HepG2 (cell line): Measurements from ENCODE around the gene SYNC. TPM values are rescaled to one million over a fixed set of nuclear protein-coding genes. Genes with fewer than 3 reads are reported as not detected.

Experiments
- ARID2 ChIP-seq: sonication (generic); formaldehyde crosslinking; IDR thresholded peaks from 2 replicates; pipeline ENCODE4 v1.8.1; 2022; ENCODE audit warnings: mild to moderate bottlenecking, missing genetic modification reagents, borderline replicate concordance
- ATM ChIP-seq: fragments of 450-650 bp; IDR thresholded peaks from 2 replicates; pipeline ENCODE4 v1.7.1; 2017; ENCODE audit warnings: mild to moderate bottlenecking, borderline replicate concordance
- CC2D1A ChIP-seq: sonication (generic); formaldehyde crosslinking; IDR thresholded peaks from 2 replicates; pipeline ENCODE4 v1.8.1; 2023; ENCODE audit warnings: mild to moderate bottlenecking, missing genetic modification reagents
- EEA1 ChIP-seq: sonication (generic); formaldehyde crosslinking; IDR thresholded peaks from 2 replicates; pipeline ENCODE4 v1.5.1; 2020; ENCODE audit warnings: mild to moderate bottlenecking, missing genetic modification reagents, borderline replicate concordance
- FLYWCH1 ChIP-seq: sonication (generic); formaldehyde crosslinking; IDR thresholded peaks from 2 replicates; pipeline ENCODE4 v1.8.1; 2023; ENCODE audit warnings: mild to moderate bottlenecking, missing genetic modification reagents
- JUN ChIP-seq: sonication (generic); formaldehyde crosslinking; IDR thresholded peaks from 2 replicates; pipeline ENCODE4 v1.4.0; 2020; ENCODE audit warnings: mild to moderate bottlenecking, missing genetic modification reagents
- KDM3A ChIP-seq: IDR thresholded peaks from 2 replicates; pipeline ENCODE4 v1.6.1; 2018; ENCODE audit warnings: low read depth, missing compliant biosample characterization
- KDM6A ChIP-seq: IDR thresholded peaks from 2 replicates; pipeline ENCODE4 v1.6.1; 2016; ENCODE audit warnings: low read depth
- MLLT10 ChIP-seq: sonication (generic); formaldehyde crosslinking; IDR thresholded peaks from 2 replicates; pipeline ENCODE4 v1.4.0; 2020; ENCODE audit warnings: missing genetic modification reagents
- NKX3-1 ChIP-seq: sonication (generic); formaldehyde crosslinking; IDR thresholded peaks from 2 replicates; pipeline ENCODE4 v1.5.0; 2020; ENCODE audit warnings: missing genetic modification reagents
- NR3C1 ChIP-seq: sonication (generic); formaldehyde crosslinking; IDR thresholded peaks from 2 replicates; pipeline ENCODE4 v1.4.0; 2020; ENCODE audit warnings: missing genetic modification reagents
- PAX8 ChIP-seq: sonication (generic); formaldehyde crosslinking; IDR thresholded peaks from 2 replicates; pipeline ENCODE4 v1.8.0; 2022; ENCODE audit warnings: mild to moderate bottlenecking, missing genetic modification reagents, borderline replicate concordance
- RBFOX2 ChIP-seq: fragments of 200-400 bp; formaldehyde crosslinking; IDR thresholded peaks from 2 replicates; pipeline ENCODE4 v1.6.1; 2017; ENCODE audit warnings: low read depth, mild to moderate bottlenecking, low read length
- SRSF9 ChIP-seq: fragments of 200-400 bp; formaldehyde crosslinking; IDR thresholded peaks from 2 replicates; pipeline ENCODE4 v1.6.1; 2018; ENCODE audit warnings: borderline replicate concordance, mild to moderate bottlenecking, low read depth, low read length; ENCODE audit not compliant: insufficient read depth, poor library complexity, severe bottlenecking
- SYNCRIP ChIP-seq: fragments of 200-400 bp; formaldehyde crosslinking; IDR thresholded peaks from 2 replicates; pipeline ENCODE4 v1.6.1; 2018; ENCODE audit warnings: mild to moderate bottlenecking, low read depth, low read length; ENCODE audit not compliant: insufficient read depth
- TBX2 ChIP-seq: sonication (generic); formaldehyde crosslinking; IDR thresholded peaks from 2 replicates; pipeline ENCODE4 v1.5.0; 2020; ENCODE audit warnings: missing genetic modification reagents, mild to moderate bottlenecking, borderline replicate concordance
- ZFP41 ChIP-seq: sonication (generic); formaldehyde crosslinking; IDR thresholded peaks from 2 replicates; pipeline ENCODE4 v1.4.0; 2020; ENCODE audit warnings: mild to moderate bottlenecking, missing genetic modification reagents, borderline replicate concordance
- ZNF138 ChIP-seq: sonication (generic); formaldehyde crosslinking; IDR thresholded peaks from 2 replicates; pipeline ENCODE4 v1.5.0; 2020; ENCODE audit warnings: mild to moderate bottlenecking, low read depth, missing genetic modification reagents
- ZNF160 ChIP-seq: sonication (generic); formaldehyde crosslinking; IDR thresholded peaks from 2 replicates; pipeline ENCODE4 v1.8.0; 2022; ENCODE audit warnings: mild to moderate bottlenecking, inconsistent platforms, missing genetic modification reagents
- ZNF263 ChIP-seq: sonication (generic); formaldehyde crosslinking; IDR thresholded peaks from 2 replicates; pipeline ENCODE4 v1.4.0; 2020; ENCODE audit warnings: missing genetic modification reagents
- ZNF292 ChIP-seq: sonication (generic); formaldehyde crosslinking; IDR thresholded peaks from 2 replicates; pipeline ENCODE4 v1.8.1; 2022; ENCODE audit warnings: mild to moderate bottlenecking, low read depth, missing genetic modification reagents, borderline replicate concordance
- ZNF563 ChIP-seq: sonication (generic); formaldehyde crosslinking; IDR thresholded peaks from 2 replicates; pipeline ENCODE4 v1.8.0; 2022; ENCODE audit warnings: mild to moderate bottlenecking, moderate library complexity, missing genetic modification reagents
- ZNF652 ChIP-seq: IDR thresholded peaks from 2 replicates; pipeline ENCODE4 v1.6.1; 2016; ENCODE audit warnings: low read depth, borderline replicate concordance
- ZNF660 ChIP-seq: sonication (generic); formaldehyde crosslinking; IDR thresholded peaks from 2 replicates; pipeline ENCODE4 v1.5.1; 2020; ENCODE audit warnings: mild to moderate bottlenecking, low read depth, missing genetic modification reagents, borderline replicate concordance
- ZNF749 ChIP-seq: sonication (generic); formaldehyde crosslinking; IDR thresholded peaks from 2 replicates; pipeline ENCODE4 v1.8.0; 2022; ENCODE audit warnings: mild to moderate bottlenecking, missing genetic modification reagents, moderate library complexity, borderline replicate concordance
- polyA plus RNA-seq, 8 experiments: library from polyadenylated mRNA; depleted of rRNA in 3 of 8; stranded (reverse) in 7 of 8; unstranded in 1 of 8; fragments of >200 nt; fragmentation: Illumina TruSeq in 4 of 8; extraction: Trizol in 4 of 8; gene quantifications; 2 replicates each; pipeline versions ENCODE4 v1.2.1 to v1.2.3, GENCODE V29; 2011 to 2016; ENCODE audit warnings: low read depth in 4 of 8, missing spikeins in 1 of 8, mixed read lengths in 1 of 8; ENCODE audit not compliant: insufficient read depth in 1 of 8
- total RNA-seq, 5 experiments: library from RNA; depleted of rRNA; stranded (reverse); fragments of >200 nt; fragmentation: Illumina TruSeq; extraction: Trizol; gene quantifications; 2 replicates each; pipeline ENCODE4 v1.2.3, GENCODE V29; 2016; ENCODE audit warnings: low read depth in 1 of 5
- TF ChIP-seq, protein P1 (sequence below): sonication (generic); formaldehyde crosslinking; IDR thresholded peaks from 2 replicates; pipeline ENCODE4; 2020; ENCODE audit warnings: missing genetic modification reagents, mild to moderate bottlenecking, borderline replicate concordance
- TF ChIP-seq, protein P2 (sequence below): IDR thresholded peaks from 2 replicates; pipeline ENCODE4 v1.6.1; 2018; ENCODE audit warnings: missing genetic modification reagents, mild to moderate bottlenecking, missing compliant biosample characterization

The SYNC gene
- total and polyA plus RNA-seq, 2 of the 13 experiments (the other 11 are each of a cell fraction or from before 2014, with no cell fraction given) = 2.4 to 5.4 TPM

DNA sequence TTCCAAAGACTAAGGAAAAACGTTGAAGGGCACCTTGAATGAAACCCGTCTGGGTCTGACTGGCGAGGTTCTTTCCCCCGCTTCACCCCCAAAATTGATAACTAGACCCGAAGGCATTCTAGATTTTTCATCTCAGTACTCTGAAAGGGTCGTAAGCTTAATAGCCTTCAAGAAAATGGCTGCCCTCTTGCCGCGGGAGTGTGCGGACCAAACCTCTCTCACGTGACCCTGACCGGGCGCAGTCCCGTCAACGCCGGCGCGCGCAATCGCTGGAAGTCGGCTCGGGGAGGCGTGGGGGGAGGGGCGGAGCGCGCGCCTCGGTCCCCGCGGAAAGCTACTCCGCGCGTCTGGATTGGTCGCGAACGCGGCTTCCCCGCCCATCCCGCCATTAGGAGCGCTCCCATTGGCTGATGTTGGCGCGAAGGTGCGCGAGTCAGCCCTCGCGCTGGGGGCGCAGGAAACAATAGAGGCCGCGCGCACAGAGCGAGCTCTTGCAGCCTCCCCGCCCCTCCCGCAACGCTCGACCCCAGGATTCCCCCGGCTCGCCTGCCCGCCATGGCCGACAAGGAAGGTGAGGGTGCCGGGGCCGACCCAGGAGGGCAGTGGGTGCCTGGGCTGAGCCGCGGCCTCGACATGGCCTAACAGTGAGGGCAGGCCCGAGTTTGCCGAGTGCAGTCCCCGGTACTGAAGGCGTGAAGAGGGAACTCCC is 51.7 kb downstream of the SYNC start, which contains the start of gene RBBP4 (continued):
- TF ChIP-seq ZNF263 (CRISPR knock-in tag) (no peak), ZNF292 (CRISPR knock-in tag) (no peak; the same call in 1 of the 2 replicates), NR3C1 (CRISPR knock-in tag) (no peak), RBFOX2 (peak; percentile 93), SRSF9 (no peak), ZNF160 (peak; percentile 87), SYNCRIP (no peak), PAX8 (CRISPR knock-in tag) (peak; percentile 95; the same call in 1 of the 2 replicates), ARID2 (0 out of 2 replicates have a peak, but pooled peaks have one; percentile 59), MLLT10 (no peak), ATM (no peak), KDM3A (CRISPR knock-in tag) (peak; percentile 88; the same call in 1 of the 2 replicates), ZNF660 (peak; percentile 72; the same call in 1 of the 2 replicates), FLYWCH1 (CRISPR knock-in tag) (peak; percentile 93; the same call in 1 of the 2 replicates), ZNF749 (CRISPR knock-in tag) (peak; percentile 87), KDM6A (CRISPR knock-in tag) (no peak), CC2D1A (no peak), JUN (no peak; the same call in 1 of the 2 replicates), EEA1 (CRISPR knock-in tag) (peak; percentile 21; the same call in 1 of the 2 replicates), NKX3-1 (CRISPR knock-in tag) (peak; percentile 82; the same call in 1 of the 2 replicates), ZNF652 (CRISPR knock-in tag) (no peak), TBX2 (CRISPR knock-in tag) (peak; percentile 70), ZNF563 (peak; percentile 97), ZFP41 (CRISPR knock-in tag) (peak; percentile 36; the same call in 1 of the 2 replicates), ZNF138 (CRISPR knock-in tag) (no peak; the same call in 1 of the 2 replicates)
- TF ChIP-seq, protein P1, sequence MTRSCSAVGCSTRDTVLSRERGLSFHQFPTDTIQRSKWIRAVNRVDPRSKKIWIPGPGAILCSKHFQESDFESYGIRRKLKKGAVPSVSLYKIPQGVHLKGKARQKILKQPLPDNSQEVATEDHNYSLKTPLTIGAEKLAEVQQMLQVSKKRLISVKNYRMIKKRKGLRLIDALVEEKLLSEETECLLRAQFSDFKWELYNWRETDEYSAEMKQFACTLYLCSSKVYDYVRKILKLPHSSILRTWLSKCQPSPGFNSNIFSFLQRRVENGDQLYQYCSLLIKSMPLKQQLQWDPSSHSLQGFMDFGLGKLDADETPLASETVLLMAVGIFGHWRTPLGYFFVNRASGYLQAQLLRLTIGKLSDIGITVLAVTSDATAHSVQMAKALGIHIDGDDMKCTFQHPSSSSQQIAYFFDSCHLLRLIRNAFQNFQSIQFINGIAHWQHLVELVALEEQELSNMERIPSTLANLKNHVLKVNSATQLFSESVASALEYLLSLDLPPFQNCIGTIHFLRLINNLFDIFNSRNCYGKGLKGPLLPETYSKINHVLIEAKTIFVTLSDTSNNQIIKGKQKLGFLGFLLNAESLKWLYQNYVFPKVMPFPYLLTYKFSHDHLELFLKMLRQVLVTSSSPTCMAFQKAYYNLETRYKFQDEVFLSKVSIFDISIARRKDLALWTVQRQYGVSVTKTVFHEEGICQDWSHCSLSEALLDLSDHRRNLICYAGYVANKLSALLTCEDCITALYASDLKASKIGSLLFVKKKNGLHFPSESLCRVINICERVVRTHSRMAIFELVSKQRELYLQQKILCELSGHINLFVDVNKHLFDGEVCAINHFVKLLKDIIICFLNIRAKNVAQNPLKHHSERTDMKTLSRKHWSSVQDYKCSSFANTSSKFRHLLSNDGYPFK (CRISPR knock-in tag) = peak; percentile 49; the same call in 1 of the 2 replicates
- TF ChIP-seq, protein P2, sequence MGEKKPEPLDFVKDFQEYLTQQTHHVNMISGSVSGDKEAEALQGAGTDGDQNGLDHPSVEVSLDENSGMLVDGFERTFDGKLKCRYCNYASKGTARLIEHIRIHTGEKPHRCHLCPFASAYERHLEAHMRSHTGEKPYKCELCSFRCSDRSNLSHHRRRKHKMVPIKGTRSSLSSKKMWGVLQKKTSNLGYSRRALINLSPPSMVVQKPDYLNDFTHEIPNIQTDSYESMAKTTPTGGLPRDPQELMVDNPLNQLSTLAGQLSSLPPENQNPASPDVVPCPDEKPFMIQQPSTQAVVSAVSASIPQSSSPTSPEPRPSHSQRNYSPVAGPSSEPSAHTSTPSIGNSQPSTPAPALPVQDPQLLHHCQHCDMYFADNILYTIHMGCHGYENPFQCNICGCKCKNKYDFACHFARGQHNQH = peak; percentile 32; the same call in 1 of the 2 replicates
